ENCODE data around the gene SSTR4.

SSTR4 gene

GRCh38 chr20:23080521-23080920 lies 45.4 kb downstream of the SSTR4 start:
- no peaks in the 10 kb centered on the region for H3K9me3 ChIP-seq (ENCODE audit: insufficient read depth, low read length)
- no peaks in the 10 kb centered on the region for H3K27me3 ChIP-seq (ENCODE audit: low read length)
- no peaks in the 10 kb centered on the region for H3K36me3 ChIP-seq (ENCODE audit: low read length)
- no peak overlapping the region for H3K27ac ChIP-seq (ENCODE audit: low read depth, low read length)
- H3K4me2 ChIP-seq (ENCODE audit: low read depth, low read length, poor library complexity, severe bottlenecking), result no peak overlapping the region
- no peak overlapping the region for H2AFZ ChIP-seq (ENCODE audit: low read depth, low read length, severe bottlenecking)
- no peaks in the 10 kb centered on the region for H3K79me2 ChIP-seq (ENCODE audit: insufficient read depth, low read length)
- no peak overlapping the region for H3K9ac ChIP-seq (ENCODE audit: low read length)
- no peak overlapping the region for H3K4me3 ChIP-seq (ENCODE audit: insufficient read depth, low read length, poor library complexity, severe bottlenecking)
- H4K20me1 ChIP-seq (ENCODE audit: low read depth, low read length), result no peaks in the 10 kb centered on the region
- TF ChIP-seq EZH2phosphoT487 (conservative IDR thresholded peaks at IDR 0.05; ENCODE audit: low read length), result no peak
- TF ChIP-seq CTCF (IDR thresholded peaks at IDR 0.05; ENCODE audit: insufficient read depth, low read length, poor library complexity, severe bottlenecking), result no peak
- H3K9me2 ChIP-seq (replicated peaks; ENCODE audit: insufficient read depth, low read length), result no peaks in the 10 kb centered on the region
- H3F3A ChIP-seq (ENCODE audit: insufficient read depth), result no peaks in the 10 kb centered on the region

- Histone ChIP-seq H3K9me3 (ENCODE audit: insufficient read depth, low read length) (no peaks in the 10 kb centered on the region), H3K9ac (ENCODE audit: low read length) (no peak overlapping the region), H3K9me2 (replicated peaks; ENCODE audit: insufficient read depth, low read length) (no peaks in the 10 kb centered on the region), H3K36me3 (ENCODE audit: low read length) (no peaks in the 10 kb centered on the region), H3K4me2 (ENCODE audit: low read depth, low read length, poor library complexity, severe bottlenecking) (no peak overlapping the region), H3K79me2 (ENCODE audit: insufficient read depth, low read length) (no peaks in the 10 kb centered on the region), H2AFZ (ENCODE audit: low read depth, low read length, severe bottlenecking) (no peak overlapping the region), H3K27ac (ENCODE audit: low read depth, low read length) (no peak overlapping the region), H3K27me3 (ENCODE audit: low read length) (no peaks in the 10 kb centered on the region), H3K4me3 (ENCODE audit: insufficient read depth, low read length, poor library complexity, severe bottlenecking) (no peak overlapping the region), H3F3A (ENCODE audit: insufficient read depth) (no peaks in the 10 kb centered on the region), H4K20me1 (ENCODE audit: low read depth, low read length) (no peaks in the 10 kb centered on the region)
- no peak for TF ChIP-seq CTCF (IDR thresholded peaks at IDR 0.05; ENCODE audit: insufficient read depth, low read length, poor library complexity, severe bottlenecking)
- no peak for TF ChIP-seq EZH2phosphoT487 (conservative IDR thresholded peaks at IDR 0.05; ENCODE audit: low read length)
Measured at GRCh38 chr20:23081263-23081819, 46.2 kb downstream of the SSTR4 start.

- no peak overlapping the region for H3K9ac ChIP-seq (ENCODE audit: low read length)
- H2AFZ ChIP-seq (ENCODE audit: low read depth, low read length, severe bottlenecking), result no peak overlapping the region
- H3K4me3 ChIP-seq (ENCODE audit: insufficient read depth, low read length, poor library complexity, severe bottlenecking), result no peak overlapping the region
- no peaks in the 10 kb centered on the region for H3K27me3 ChIP-seq (ENCODE audit: low read length)
- no peaks in the 10 kb centered on the region for H4K20me1 ChIP-seq (ENCODE audit: low read depth, low read length)
- no peak overlapping the region for H3K27ac ChIP-seq (ENCODE audit: low read depth, low read length)
- no peaks in the 10 kb centered on the region for H3K36me3 ChIP-seq (ENCODE audit: low read length)
- no peaks in the 10 kb centered on the region for H3K9me3 ChIP-seq (ENCODE audit: insufficient read depth, low read length)
- no peaks in the 10 kb centered on the region for H3K79me2 ChIP-seq (ENCODE audit: insufficient read depth, low read length)
- H3K9me2 ChIP-seq (replicated peaks; ENCODE audit: insufficient read depth, low read length), result no peaks in the 10 kb centered on the region
- no peak for TF ChIP-seq CTCF (IDR thresholded peaks at IDR 0.05; ENCODE audit: insufficient read depth, low read length, poor library complexity, severe bottlenecking)
- TF ChIP-seq EZH2phosphoT487 (conservative IDR thresholded peaks at IDR 0.05; ENCODE audit: low read length), result no peak
- no peaks in the 10 kb centered on the region for H3F3A ChIP-seq (ENCODE audit: insufficient read depth)
- no peak overlapping the region for H3K4me2 ChIP-seq (ENCODE audit: low read depth, low read length, poor library complexity, severe bottlenecking)
Measured at GRCh38 chr20:23082846-23083552, 47.9 kb downstream of the SSTR4 start.

All from SU-DHL-6 (cell line).